Retinal pigment epithelial cell (primary cell): ENCODE results near the gene PCDHA6.

Experiments
- DNase-seq: peaks from one replicate; pipeline ENCODE4 v3.0.0-alpha.2; 2010; ENCODE audit warnings: low read depth
- H3K4me3 ChIP-seq: 2 replicates; pipeline ENCODE4 v1.5.1; 2011; ENCODE audit warnings: mild to moderate bottlenecking, low read length, control low read depth, moderate library complexity
- CTCF ChIP-seq: conservative IDR thresholded peaks from 2 replicates; pipeline ENCODE4 v1.5.1; 2011; ENCODE audit warnings: low read depth, low read length, control low read depth, inconsistent platforms

Gene PCDHA6

GRCh38 chr5:140857177-140857986, 29.6 kb downstream of the PCDHA6 start:
- H3K4me3 ChIP-seq: no peak overlapping the region
- no peak for TF ChIP-seq CTCF
- DNase-seq: no peak

GRCh38 chr5:140857987-140858240, 30.2 kb downstream of the PCDHA6 start:
- H3K4me3 ChIP-seq: no peak overlapping the region
- no peak for TF ChIP-seq CTCF
- DNase-seq: no peak

GRCh38 chr5:140862441-140863295, 34.9 kb downstream of the PCDHA6 start:
- H3K4me3 ChIP-seq: no peak overlapping the region
- TF ChIP-seq CTCF: no peak
- DNase-seq: no peak

- H3K4me3 ChIP-seq: no peak within 1 kb of the TSS
- TF ChIP-seq CTCF: peak; percentile 25
- DNase-seq: no peak
Measured at GRCh38 chr5:140868721-140869554, 41.2 kb downstream of the PCDHA6 start, which contains the start of gene PCDHA11. Gene PCDHA11 (plus strand): TSS chr5:140868957. CDS start chr5:140869104, 147 bp downstream.

- H3K4me3 ChIP-seq: no peak overlapping the region
- DNase-seq: no peak
- TF ChIP-seq CTCF: peak; percentile 32
Measured at GRCh38 chr5:140869555-140869886, 41.8 kb downstream of the PCDHA6 start.

- no peak overlapping the region for H3K4me3 ChIP-seq
- TF ChIP-seq CTCF: no peak
- no peak for DNase-seq
Measured at GRCh38 chr5:140870221-140871201, 42.8 kb downstream of the PCDHA6 start.
